Psoas muscle (tissue), 8 donors: Measurements from ENCODE around the gene AKR1C1. TPM values are rescaled to one million over a fixed set of nuclear protein-coding genes. Genes with fewer than 3 reads are reported as not detected.
"Not testable (repeated sequence)": the region's sequence is repeated elsewhere in the genome, so short reads cannot be mapped to it uniquely, and the experiment has no call there.

Experiments
- ATAC-seq, 4 donors: fragments of 200-7000 bp; cut with Tn5 transposase; one replicate each; pipeline ENCODE4 v1.9.1; 2020; ENCODE audit warnings: moderate library complexity in 3 of 4, mild to moderate bottlenecking in 2 of 4
- DNase-seq, 2 donors: peaks; one replicate each; pipeline ENCODE4 v3.0.0-alpha.2; 2020
- H3K27ac ChIP-seq: fragments of 200-600 bp; one replicate; pipeline ENCODE4 v1.8.0; 2022
- H3K27me3 ChIP-seq, 3 donors: fragments of 200-600 bp in 1 of 3; one replicate each; pipeline versions ENCODE4 v1.6.1 to v1.8.0; 2013 to 2022; ENCODE audit warnings: low read length in 2 of 3, mild to moderate bottlenecking in 2 of 3, moderate library complexity in 1 of 3; ENCODE audit not compliant: insufficient read depth in 3 of 3
- H3K36me3 ChIP-seq, 2 donors: fragments of 200-600 bp in 1 of 2; one replicate each; pipeline versions ENCODE4 v1.6.1 to v1.8.0; 2013 to 2022; ENCODE audit warnings: low read depth in 1 of 2, mild to moderate bottlenecking in 1 of 2, moderate library complexity in 1 of 2; ENCODE audit not compliant: insufficient read depth in 1 of 2
- H3K4me1 ChIP-seq: fragments of 200-600 bp; one replicate; pipeline ENCODE4 v1.8.0; 2022
- H3K4me3 ChIP-seq: fragments of 200-600 bp; one replicate; pipeline ENCODE4 v1.8.0; 2022; ENCODE audit warnings: mild to moderate bottlenecking
- H3K9me3 ChIP-seq: fragments of 200-600 bp; one replicate; pipeline ENCODE4 v1.8.0; 2022
- CTCF ChIP-seq: fragments of 200-600 bp; IDR thresholded peaks from one replicate; pipeline ENCODE4 v1.8.0; 2022; ENCODE audit warnings: antibody characterized with exemption
- WGBS, 3 donors: extraction: QIAGEN DNeasy Blood & Tissue Kit; methylation state at CpG; one replicate each; pipeline versions ENCODE4 v1.1.6 to v1.1.7; 2013; 5-methylcytosine and 5-hydroxymethylcytosine counted together
- intact Hi-C, 2 donors: fragments of 100-400 bp; cut with DNase I; formaldehyde crosslinking; loops; one replicate each; pipeline versions ENCODE4 v1.11.0 to v1.14.2; 2022
- polyA plus RNA-seq, 3 donors: library from polyadenylated mRNA; stranded (reverse); fragments of 200-250 nt; gene quantifications; one replicate each; pipeline ENCODE4 v1.2.3, GENCODE V29; 2013
- total RNA-seq, 4 donors: library from RNA; stranded (reverse); fragmentation: NEBNext Ultra II Directional in 2 of 4; extraction: Animal tissue kit (Norgen Biotek cat#: 25700) in 2 of 4; gene quantifications; one replicate each; pipeline versions ENCODE4 v1.2.1 to v1.2.4, GENCODE V29; 2021 to 2023
- donor health status: healthy with polysubstance abuse.
- donor health status: DM: no; HTN: no; CAD: no; lungs with moderate emphysema.
- donor health status: Bipolar disorder and iron deficiency.
- donor health status: healthy.
- donor health status: DM: yes; HTN: yes; CAD: no.
- donor health status: DM: no; HTN: no; CAD: no.
- donor health status: DM: no; HTN: no; CAD: no.
- donor health status: DM: yes; HTN: yes; CAD: no.

AKR1C1 gene
- total and polyA plus RNA-seq, 7 donors: 36.5 to 1,974 (median 212) TPM

- TF ChIP-seq CTCF: no peak
- no peaks in the 10 kb centered on the region for H3K27me3 ChIP-seq
Observed at GRCh38 chr10:4939224-4940072, 23.8 kb upstream of the AKR1C1 start.

GRCh38 chr10:4940073-4940428, 23.2 kb upstream of the AKR1C1 start:
- H3K4me3 ChIP-seq, H3K27ac ChIP-seq, ATAC-seq, DNase-seq, intact Hi-C loops, H3K27me3 ChIP-seq, H3K9me3 ChIP-seq, H3K36me3 ChIP-seq: not testable (repeated sequence)
- 86 to 96% (median 87%) methylated on average over 6 of the region's 6 CpGs for WGBS, 3 donors
- H3K4me1 ChIP-seq: peaks cover 32% of the 10 kb centered on the region

More at GRCh38 chr10:4939224-4940072, 23.8 kb upstream of the AKR1C1 start:
- peaks cover 32% of the 10 kb centered on the region for H3K4me1 ChIP-seq
- WGBS, 3 donors: 74 to 83% (median 77%) methylated on average over 7 of the region's 7 CpGs
- ATAC-seq (no peak), DNase-seq (no peak)
- H3K36me3 ChIP-seq: no peaks in the 10 kb centered on the region
- intact Hi-C loops: no loop called here
- no peak overlapping the region for H3K27ac ChIP-seq
- no peak overlapping the region for H3K4me3 ChIP-seq
- H3K9me3 ChIP-seq: no peaks in the 10 kb centered on the region

GRCh38 chr10:4940909-4941308, 22.3 kb upstream of the AKR1C1 start:
- H3K27me3 ChIP-seq, ATAC-seq, DNase-seq, intact Hi-C loops, H3K9me3 ChIP-seq, H3K36me3 ChIP-seq, H3K4me3 ChIP-seq: not testable (repeated sequence)
- Histone ChIP-seq H3K4me1 (peaks cover 33% of the 10 kb centered on the region), H3K27ac (peak overlapping the region; percentile 86)
- 95 to 100% (median 100%) methylated on average over 2 of the region's 2 CpGs for WGBS, 3 donors

- Histone ChIP-seq H3K27me3 (no peaks in the 10 kb centered on the region), H3K27ac (peak overlapping the region; percentile 86), H3K36me3 (no peaks in the 10 kb centered on the region), H3K4me1 (peaks cover 38% of the 10 kb centered on the region), H3K9me3 (no peaks in the 10 kb centered on the region), H3K4me3 (no peak overlapping the region)
- WGBS, 3 donors: 63 to 74% (median 66%) methylated on average over 5 of the region's 5 CpGs
- ATAC-seq (peak in 2 of 4 donors; percentile 34 to 53), DNase-seq (no peak)
- intact Hi-C loops: no loop called here
- TF ChIP-seq CTCF: no peak
Observed at GRCh38 chr10:4941540-4942330, 21.5 kb upstream of the AKR1C1 start.

- WGBS, 3 donors: 18 to 31% (median 28%) methylated on average over 2 of the region's 2 CpGs
- peaks cover 48% of the 10 kb centered on the region for H3K4me1 ChIP-seq
- peak; percentile 92 to 94 (median 94) for ATAC-seq
- H3K27me3 ChIP-seq, intact Hi-C loops, H3K36me3 ChIP-seq, H3K4me3 ChIP-seq, H3K9me3 ChIP-seq: not testable (repeated sequence)
- H3K27ac ChIP-seq: peak overlapping the region; percentile 86
- DNase-seq: peak in 1 of 2 donors; percentile 16
Observed at GRCh38 chr10:4942931-4943330, 20.3 kb upstream of the AKR1C1 start.

- peaks cover 53% of the 10 kb centered on the region for H3K4me1 ChIP-seq
- H3K36me3 ChIP-seq, H3K9me3 ChIP-seq, H3K4me3 ChIP-seq, intact Hi-C loops, DNase-seq, H3K27me3 ChIP-seq: not testable (repeated sequence)
- peak in 1 of 4 donors; percentile 7 for ATAC-seq
- peak overlapping the region; percentile 86 for H3K27ac ChIP-seq
Observed at GRCh38 chr10:4943416-4943815, 19.8 kb upstream of the AKR1C1 start.
